Measurements from ENCODE around the gene PCED1A.

PCED1A gene

DNA sequence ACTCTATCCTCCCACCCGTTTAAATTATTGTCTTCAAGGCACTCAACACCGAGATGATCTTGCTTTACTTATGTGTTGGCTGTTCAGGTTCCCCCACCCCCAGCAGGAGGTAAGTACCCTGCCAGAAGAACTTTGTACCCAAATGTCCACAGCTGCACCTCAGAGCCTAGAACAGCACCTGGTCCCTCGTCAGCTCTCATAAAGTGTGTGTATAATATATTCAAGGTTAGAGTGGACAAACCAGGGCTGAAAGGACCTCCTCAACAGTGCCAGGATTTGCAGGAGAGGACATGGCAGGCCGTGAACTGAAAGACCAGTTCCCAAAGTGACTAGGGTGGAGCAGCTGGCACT, 34.1 kb downstream of the PCED1A start:
- H3K27ac Mint-ChIP-seq, result no peak overlapping the region
- DNase-seq, result no peak
- peaks cover 78% of the 10 kb centered on the region for H3K27me3 Mint-ChIP-seq
- peaks cover 2% of the 10 kb centered on the region for H3K4me1 Mint-ChIP-seq
- no peak for ATAC-seq
- no peaks in the 10 kb centered on the region for H3K9me3 Mint-ChIP-seq
- H3K4me3 Mint-ChIP-seq, result no peak overlapping the region

DNA sequence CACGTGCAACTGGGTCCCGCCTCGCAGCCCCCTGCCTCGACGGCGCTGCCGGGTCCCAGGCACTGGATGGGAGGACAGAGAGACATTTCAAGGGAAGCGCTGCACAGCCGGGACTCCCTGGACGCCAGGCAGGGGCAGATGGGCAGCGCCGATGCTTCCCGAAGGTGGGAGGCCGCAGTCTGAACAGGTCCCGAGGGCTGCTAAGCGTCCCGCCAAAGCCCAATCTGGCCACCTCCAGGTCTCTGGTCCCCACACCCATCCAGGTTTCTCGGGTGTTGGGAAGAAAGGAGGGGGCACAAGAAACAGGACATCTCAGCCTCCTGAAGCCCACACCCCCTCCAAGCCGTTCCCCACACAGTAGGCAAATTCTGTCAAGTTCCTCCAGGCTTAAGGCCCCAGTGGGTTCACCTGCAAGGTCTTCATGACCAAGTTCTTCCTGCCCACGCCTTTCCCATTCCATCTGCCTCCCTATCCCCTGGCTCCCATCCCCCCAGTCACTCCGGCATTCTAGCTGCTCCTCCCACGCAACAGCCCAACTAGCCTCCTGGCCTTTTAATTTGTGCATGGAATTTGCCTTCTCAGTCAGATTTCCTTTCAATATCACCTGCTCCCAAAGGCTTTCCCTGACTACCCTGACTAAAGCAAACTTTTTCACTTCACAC, 34.6 kb downstream of the PCED1A start:
- Mint-ChIP-seq H3K9me3 (no peaks in the 10 kb centered on the region), H3K4me1 (peaks cover 7% of the 10 kb centered on the region), H3K27me3 (peaks cover 78% of the 10 kb centered on the region), H3K4me3 (no peak overlapping the region), H3K27ac (no peak overlapping the region)
- ATAC-seq (no peak), DNase-seq (no peak)

DNA sequence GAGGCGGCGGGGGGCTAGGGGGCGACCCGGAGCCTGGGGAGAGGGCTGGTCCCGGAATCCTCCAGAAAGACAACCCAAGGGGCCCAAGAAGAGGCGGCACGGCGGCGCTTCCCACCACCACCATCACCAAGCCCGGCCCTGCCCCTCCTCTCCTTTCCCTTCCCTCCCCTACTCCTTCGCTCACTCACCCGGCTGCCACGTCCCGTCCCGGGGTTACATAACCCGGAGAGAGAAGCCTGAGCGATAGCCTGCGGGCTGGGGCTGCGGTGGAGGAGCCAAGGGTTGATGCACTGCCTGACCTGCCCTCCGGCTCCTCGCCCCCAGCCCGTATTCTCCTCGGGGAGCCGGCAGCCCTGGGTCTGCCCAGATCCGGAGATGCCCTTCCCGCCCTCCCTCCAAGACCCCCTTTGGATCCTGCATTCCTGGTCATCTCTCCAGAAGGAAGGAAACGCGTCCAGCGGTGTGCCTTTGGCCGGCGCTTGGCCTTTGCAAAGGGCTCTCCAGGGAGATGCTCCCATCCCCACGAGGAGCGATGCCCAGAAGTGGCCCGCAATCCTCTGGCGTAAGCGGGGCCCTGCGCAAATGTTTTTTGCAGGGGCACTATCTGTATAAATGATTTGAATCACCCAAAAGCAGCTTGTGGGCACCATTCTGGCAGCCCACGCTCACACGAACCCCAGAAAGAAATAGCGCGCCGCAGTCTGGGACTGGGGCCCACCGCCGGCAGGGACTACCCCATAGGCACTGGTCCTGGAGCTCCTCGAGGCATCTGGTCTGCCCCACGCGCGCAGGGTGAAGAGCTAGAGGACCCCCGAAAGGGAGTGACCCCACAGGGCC, 35.4 kb downstream of the PCED1A start:
- Mint-ChIP-seq H3K9me3 (no peaks in the 10 kb centered on the region), H3K4me1 (peaks cover 13% of the 10 kb centered on the region), H3K4me3 (no peak overlapping the region), H3K27ac (no peak overlapping the region), H3K27me3 (peaks cover 84% of the 10 kb centered on the region)
- ATAC-seq (no peak), DNase-seq (no peak)

DNA sequence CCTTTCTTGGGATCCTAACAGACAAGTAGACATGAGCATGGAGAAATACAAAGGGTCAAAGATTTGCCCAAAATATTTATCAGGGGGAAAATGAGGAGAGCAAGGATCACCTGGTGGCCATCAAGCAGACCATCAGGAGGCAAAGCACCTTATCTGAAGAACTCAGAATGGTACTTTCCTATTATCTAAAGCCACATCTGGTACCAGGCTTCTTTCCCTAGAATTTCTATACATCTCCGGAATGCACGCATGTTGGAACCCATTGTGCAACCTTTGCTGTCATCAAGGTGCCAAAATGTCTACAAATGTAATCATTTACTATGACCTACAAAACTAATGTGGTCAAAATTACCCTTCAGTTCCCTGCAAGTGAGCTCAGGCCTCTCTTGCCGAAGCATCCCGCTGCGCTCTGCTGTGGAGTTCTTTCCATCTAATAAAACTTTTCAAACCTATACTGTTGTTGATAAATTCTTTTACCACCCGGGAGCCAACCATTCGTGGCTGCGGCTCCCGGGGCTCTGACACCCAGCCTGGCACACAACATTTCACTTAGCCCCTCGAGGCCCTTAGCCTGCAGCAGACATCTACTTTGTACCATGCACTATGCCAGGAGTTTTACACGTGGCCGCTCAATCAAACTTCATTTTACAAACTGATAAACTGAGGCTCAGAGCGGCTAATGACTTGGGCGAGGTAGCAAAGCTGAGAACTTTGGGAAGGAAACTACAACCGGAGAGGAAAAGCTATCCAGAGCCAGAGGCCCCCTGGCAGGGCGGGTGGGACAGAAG, 36.2 kb downstream of the PCED1A start:
- H3K4me1 Mint-ChIP-seq, result peaks cover 21% of the 10 kb centered on the region
- H3K4me3 Mint-ChIP-seq, result no peak overlapping the region
- H3K27ac Mint-ChIP-seq, result no peak overlapping the region
- ATAC-seq (no peak), DNase-seq (no peak)
- H3K9me3 Mint-ChIP-seq, result no peaks in the 10 kb centered on the region
- peaks cover 89% of the 10 kb centered on the region for H3K27me3 Mint-ChIP-seq

DNA sequence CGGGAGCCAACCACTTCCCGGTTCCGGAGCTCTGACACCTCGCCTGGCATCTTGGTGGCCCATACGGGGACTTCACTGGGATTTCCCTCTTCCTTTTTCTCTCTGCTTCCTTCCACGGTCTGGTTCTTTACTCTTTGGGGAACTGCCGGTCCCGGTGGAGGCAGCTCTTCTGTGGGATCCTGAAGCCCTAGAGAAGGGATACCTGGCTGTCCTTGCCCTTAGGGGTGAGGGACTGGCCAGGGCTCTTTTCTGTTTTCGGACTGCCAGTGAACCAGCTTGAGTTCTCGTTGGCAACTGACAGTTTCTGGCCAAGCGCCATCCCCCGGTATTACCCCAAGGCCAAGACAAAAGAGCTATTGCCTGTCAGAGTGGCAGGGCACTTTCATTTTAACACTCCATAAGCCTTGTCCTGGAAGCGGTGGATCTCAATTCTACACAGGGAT, 39.1 kb downstream of the PCED1A start:
- H3K4me1 Mint-ChIP-seq, result peaks cover 38% of the 10 kb centered on the region
- peak; percentile 2 for ATAC-seq
- no peaks in the 10 kb centered on the region for H3K9me3 Mint-ChIP-seq
- H3K27ac Mint-ChIP-seq, result no peak overlapping the region
- peak overlapping the region; percentile 84 to 90 for H3K4me3 Mint-ChIP-seq
- peaks cover 87% of the 10 kb centered on the region for H3K27me3 Mint-ChIP-seq
- DNase-seq, result no peak

DNA sequence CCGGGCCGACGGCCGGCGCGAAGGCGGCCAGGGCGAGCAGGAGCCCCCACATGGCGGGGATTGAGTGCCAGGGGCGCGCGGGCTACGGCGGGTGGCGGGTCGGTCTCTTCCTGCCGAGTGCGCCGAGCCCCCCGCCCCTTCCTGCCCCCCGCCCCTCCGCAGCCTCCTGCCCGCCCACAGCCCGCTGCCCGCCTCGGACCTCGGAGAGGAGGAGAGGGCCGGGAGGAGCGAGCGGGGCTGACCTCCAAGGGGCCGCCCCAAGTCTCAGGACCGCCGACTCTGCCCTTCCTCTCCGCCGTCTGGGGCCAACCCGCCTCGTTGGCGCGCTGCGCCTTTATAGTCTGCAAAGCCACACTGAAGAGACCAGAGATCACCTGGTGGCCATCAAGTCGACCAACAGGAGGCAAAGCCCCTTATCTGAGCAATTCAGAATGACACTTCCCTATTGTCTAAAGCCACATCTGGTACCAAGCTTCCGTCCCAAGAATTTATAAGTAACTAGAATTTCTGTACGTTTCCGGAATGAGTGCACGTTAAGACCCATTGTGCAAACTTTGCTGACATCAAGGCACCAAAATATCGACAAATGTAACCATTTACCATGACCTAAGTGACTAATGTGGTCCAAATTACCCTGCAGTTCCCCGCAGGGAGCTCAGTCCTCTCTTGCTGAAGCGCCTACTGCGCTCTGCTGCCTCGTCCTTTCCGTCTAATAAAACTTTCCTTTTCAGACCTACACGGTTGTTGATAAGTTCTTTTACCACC, 39.8 kb downstream of the PCED1A start, which contains the start of gene CPXM1:
CPXM1 (minus strand) TSS at position 107 of the 765 bp plus-strand sequence; CDS start at position 52, 55 bp downstream.
- DNase-seq (peak; percentile 23 to 65), ATAC-seq (peak; percentile 85)
- Mint-ChIP-seq H3K27me3 (peaks cover 81% of the 10 kb centered on the region), H3K4me3 (peak within 1 kb of the TSS; percentile 91), H3K4me1 (peaks cover 38% of the 10 kb centered on the region), H3K9me3 (no peaks in the 10 kb centered on the region), H3K27ac (peak within 1 kb of the TSS; percentile 49 to 90)

DNA sequence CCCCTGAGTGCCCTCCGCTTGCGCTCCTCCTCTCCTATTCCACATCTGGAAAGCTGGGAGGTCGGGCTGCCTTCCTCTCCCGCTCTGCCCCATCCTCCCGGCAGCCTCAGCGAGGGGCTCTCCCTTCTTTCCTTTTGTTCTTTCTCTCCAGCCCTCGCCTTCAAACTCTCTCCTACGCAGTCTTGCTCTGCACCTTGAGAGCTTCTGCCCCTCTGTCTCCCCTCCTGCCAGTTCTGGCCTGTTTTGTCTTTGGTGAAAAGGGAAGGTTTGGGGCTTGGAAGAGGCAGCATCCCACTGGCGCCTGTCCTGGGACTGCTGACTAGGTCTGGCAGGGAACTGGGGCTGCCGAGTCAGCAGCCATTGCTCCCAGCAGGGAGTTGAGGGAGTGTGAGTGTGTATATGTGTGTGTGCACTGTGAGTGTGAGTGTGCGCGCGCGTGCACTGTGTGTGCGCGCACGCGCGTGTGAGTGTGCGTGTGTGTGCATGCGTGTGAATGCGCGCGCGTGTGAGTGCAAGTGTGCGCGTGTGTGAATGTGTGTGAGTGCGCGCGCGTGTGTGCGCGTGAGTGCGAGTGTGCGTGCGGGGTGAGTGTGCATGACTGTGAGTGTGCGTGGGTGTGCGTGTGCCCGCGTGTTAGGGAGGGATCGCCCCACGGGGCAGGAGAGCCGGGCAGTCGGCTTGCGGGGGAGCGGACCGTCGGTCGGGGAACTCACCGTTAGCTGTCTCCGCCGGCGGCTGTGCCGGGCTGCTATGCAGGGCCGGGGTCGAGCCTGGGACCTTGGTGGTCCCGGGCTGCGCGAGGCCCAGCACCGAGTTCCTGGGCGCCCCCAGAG, 40.6 kb downstream of the PCED1A start:
- Mint-ChIP-seq H3K4me3 (peak overlapping the region; percentile 91), H3K27ac (peak overlapping the region; percentile 49 to 90), H3K27me3 (peaks cover 73% of the 10 kb centered on the region), H3K9me3 (no peaks in the 10 kb centered on the region), H3K4me1 (peaks cover 38% of the 10 kb centered on the region)
- DNase-seq, result no peak
- peak; percentile 15 for ATAC-seq

DNA sequence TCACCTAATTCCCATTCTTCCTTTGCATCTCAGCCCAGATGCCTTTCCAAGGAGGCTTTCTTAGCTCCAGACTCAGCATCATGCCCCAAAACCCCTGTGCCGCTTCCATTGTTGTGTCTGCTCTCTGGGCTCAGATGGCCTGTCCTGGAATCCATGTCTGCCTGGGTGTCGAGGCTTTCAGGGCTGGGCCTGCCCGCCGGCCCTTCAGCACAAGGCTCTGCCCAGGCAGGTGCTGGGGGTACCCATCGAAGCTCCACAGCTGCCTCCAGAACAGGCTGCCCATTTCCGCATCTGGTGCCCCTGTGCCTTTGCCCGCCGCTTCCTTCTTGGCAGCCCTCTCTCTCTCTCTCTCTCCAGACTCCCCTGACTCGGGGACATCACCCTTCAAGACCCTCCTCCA, 41.2 kb downstream of the PCED1A start:
- Mint-ChIP-seq H3K9me3 (no peaks in the 10 kb centered on the region), H3K4me3 (peak overlapping the region; percentile 91), H3K27me3 (peaks cover 67% of the 10 kb centered on the region), H3K27ac (peak overlapping the region; percentile 2 to 90), H3K4me1 (peaks cover 38% of the 10 kb centered on the region)
- ATAC-seq, result no peak
- DNase-seq, result no peak

DNA sequence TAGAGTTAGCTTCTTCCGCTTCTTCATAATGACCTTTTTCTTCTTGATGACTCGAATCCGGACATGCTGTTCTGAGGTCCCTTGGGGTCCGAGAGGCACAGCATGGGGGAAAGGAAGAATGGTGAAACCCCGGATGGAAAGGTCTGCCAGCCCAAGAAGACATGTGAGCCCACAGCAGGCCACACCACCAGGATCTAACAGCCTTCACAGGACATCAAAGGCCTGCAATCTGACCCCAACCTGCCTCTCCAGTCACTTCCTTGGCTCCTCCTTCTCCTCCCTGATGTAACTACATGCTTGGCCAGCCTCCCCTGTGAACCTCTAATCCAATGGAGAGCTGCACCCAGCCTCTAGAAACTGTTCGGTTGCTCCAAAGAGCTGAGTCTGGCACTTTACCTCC, 41.6 kb downstream of the PCED1A start:
- Mint-ChIP-seq H3K4me3 (peak overlapping the region in 1 of 2 donors; percentile 91), H3K9me3 (no peaks in the 10 kb centered on the region), H3K27me3 (peaks cover 62% of the 10 kb centered on the region), H3K4me1 (peaks cover 38% of the 10 kb centered on the region), H3K27ac (no peak overlapping the region)
- ATAC-seq, result no peak
- no peak for DNase-seq

DNA sequence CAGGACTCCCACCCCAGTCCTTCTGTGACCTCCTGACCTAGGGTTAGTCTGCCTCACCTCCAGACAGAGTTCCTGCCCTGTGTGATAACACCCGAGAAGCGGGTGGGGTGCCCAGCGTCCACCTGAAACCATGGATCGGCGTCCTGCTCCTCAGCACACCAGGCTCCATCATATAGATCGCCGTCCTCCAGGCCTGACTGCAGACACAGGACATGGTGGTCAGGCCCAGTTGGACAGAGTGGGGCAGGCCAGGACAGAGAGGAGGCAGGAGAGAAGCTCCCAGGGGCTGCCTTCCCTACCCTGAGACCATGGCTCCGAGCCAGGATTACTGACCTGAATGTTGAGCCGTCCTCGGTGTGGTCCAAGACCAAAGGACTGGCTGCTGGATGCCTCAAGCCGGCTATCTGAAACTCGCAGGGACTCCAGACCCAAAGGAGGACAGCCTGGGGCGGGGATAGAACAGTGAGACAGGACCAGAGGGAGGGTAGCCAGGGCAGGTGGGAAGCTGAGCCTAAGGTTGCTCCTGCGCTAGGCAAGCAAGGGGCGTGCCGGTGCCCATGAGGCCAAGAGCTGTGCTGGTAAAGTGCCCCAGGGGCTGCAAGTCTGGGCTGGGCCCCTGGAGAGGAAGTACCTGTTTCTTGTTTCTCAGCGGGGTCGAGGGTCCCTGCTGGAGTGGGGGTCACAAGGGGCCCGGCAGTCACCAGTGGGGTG, 42.2 kb downstream of the PCED1A start:
- peaks cover 58% of the 10 kb centered on the region for H3K27me3 Mint-ChIP-seq
- ATAC-seq (no peak), DNase-seq (no peak)
- no peaks in the 10 kb centered on the region for H3K9me3 Mint-ChIP-seq
- no peak overlapping the region for H3K27ac Mint-ChIP-seq
- peaks cover 38% of the 10 kb centered on the region for H3K4me1 Mint-ChIP-seq
- H3K4me3 Mint-ChIP-seq, result no peak overlapping the region

DNA sequence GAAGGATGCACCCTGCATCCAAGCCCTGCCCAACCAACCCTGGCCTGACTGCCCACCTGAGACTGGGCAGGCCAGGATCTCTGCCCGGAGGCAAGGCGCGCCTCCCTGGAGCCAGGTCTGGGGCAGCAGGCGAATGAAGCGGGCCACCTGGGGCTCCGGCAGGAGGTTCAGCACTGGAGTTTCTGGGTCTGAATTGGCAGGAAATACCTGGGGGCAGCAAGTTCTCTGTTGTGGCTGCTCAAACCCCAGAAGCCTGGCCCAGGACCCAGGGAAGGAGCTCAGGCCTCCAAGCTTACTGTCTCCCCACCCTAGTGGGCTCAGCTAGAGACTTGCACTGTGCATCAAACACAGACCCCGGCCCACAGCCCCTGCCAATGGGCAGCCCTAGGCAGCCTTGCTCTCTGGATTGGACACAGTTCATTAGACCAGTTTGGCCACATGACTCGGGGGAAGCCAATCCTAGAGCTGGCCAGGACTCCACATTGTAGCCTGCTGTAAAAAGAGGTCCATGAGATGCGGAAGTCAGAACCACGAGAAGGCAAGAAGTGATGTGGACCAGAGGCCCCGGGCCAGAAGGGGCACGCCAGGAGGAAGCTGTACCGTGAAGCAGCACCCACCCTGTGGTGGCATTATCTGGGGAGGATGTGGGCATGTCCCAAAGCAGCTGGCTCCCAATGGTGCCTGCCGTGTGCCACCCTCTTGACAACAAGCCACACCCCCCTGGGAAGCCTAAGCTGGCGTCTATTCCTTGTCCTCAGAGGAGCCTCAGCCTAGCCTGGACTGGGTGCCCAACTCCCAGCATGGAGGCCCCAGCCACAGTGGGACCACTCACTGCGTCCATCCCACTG, 43.1 kb downstream of the PCED1A start:
- H3K27ac Mint-ChIP-seq, result no peak overlapping the region
- H3K4me3 Mint-ChIP-seq, result no peak overlapping the region
- ATAC-seq (no peak), DNase-seq (no peak)
- peaks cover 53% of the 10 kb centered on the region for H3K27me3 Mint-ChIP-seq
- peaks cover 38% of the 10 kb centered on the region for H3K4me1 Mint-ChIP-seq
- H3K9me3 Mint-ChIP-seq, result no peaks in the 10 kb centered on the region

DNA sequence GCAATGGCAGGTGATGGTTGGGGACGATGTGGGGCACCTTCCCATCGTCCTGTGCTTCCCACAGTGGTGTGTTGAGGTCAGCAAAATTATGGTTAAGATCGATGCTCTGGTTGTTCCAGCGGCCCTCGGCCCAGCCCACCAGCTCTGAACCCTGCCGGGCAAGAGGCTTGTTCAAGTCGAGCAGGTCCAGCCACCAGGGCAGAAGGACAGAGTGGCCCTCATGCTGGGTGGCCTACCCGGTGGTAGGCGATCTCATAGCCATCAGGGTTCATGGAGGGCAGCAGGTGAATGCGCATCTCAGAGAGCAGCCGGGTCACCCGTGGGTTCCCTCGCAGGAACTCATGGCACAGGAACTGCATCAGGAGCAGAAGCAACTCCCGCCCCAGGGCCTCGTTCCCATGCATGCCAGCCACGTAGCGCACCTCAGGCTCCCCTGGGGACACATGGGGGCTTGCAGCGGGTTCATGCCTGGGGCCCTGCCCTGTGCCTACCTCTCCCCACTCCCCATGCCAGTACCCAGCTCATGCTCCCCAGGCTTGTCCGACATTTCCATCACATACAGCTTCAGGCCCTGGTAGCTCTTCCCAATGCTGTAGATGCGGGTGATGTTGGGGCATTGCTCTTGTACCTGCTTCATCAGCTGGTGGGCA, 44.3 kb downstream of the PCED1A start:
- Mint-ChIP-seq H3K4me3 (no peak overlapping the region), H3K4me1 (peaks cover 33% of the 10 kb centered on the region), H3K27me3 (peaks cover 50% of the 10 kb centered on the region), H3K9me3 (no peaks in the 10 kb centered on the region), H3K27ac (no peak overlapping the region)
- no peak for ATAC-seq
- no peak for DNase-seq

DNA sequence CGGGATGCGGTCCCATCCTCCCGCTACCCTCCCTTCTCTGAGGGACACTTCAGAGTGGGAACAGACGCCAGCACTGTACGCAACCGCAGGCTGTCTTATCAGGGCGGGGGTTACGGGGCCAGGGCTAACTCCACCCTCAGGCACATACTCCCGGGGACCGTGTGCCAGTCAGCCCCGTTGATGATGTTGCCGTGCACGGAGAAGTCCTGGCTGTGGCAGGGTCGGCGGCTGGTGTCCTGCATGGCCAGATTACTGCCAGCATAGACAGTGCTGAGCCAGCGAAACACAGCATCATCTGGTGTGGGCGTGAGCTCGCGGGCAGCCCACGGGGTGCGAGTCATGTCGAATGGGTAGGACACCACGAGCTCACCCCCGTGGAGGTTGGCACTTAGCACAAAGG, 45.0 kb downstream of the PCED1A start:
- Mint-ChIP-seq H3K27ac (no peak overlapping the region), H3K27me3 (peaks cover 43% of the 10 kb centered on the region), H3K4me1 (peaks cover 27% of the 10 kb centered on the region), H3K4me3 (no peak overlapping the region), H3K9me3 (no peaks in the 10 kb centered on the region)
- ATAC-seq (no peak), DNase-seq (no peak)
